ENCODE results near the gene MED13L.

The MED13L gene

DNA sequence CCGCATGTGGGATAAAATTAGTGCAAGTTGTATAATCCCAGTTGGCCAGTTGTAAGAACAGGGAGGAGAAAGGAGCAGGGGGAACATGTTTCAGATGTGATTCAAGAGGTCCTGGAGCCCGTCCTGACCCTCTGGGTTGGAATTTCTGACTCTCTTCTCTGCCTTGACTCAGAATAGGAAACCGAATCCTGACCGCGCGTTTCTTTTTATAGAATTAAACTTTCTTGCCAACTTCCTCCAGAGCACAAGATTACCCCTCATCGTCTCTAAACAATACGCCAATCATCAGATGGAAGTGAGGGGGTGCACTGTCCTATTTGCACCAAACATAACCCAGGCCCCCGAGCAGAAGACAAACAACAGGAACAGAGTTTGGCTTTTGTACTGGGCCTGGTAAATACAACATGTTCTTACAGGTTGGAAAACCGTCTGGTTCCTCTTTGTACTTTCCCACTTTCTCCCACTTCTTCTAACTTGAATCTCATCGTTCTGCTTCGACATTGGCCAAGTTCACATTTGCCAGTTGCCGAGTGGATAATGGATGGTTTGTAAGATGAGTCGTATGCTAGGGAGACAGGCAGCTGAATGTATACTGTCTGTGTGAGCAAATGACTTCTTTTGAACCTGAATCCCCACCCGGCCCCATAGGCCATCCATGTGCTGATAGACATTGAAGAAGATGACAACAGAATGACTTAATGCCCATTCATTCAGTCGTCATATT is 42.6 kb upstream of the MED13L start:
- TF ChIP-seq, protein P1, sequence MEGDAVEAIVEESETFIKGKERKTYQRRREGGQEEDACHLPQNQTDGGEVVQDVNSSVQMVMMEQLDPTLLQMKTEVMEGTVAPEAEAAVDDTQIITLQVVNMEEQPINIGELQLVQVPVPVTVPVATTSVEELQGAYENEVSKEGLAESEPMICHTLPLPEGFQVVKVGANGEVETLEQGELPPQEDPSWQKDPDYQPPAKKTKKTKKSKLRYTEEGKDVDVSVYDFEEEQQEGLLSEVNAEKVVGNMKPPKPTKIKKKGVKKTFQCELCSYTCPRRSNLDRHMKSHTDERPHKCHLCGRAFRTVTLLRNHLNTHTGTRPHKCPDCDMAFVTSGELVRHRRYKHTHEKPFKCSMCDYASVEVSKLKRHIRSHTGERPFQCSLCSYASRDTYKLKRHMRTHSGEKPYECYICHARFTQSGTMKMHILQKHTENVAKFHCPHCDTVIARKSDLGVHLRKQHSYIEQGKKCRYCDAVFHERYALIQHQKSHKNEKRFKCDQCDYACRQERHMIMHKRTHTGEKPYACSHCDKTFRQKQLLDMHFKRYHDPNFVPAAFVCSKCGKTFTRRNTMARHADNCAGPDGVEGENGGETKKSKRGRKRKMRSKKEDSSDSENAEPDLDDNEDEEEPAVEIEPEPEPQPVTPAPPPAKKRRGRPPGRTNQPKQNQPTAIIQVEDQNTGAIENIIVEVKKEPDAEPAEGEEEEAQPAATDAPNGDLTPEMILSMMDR (IDR thresholded peaks at IDR 0.05; ENCODE audit: low read depth, low read length, missing control alignments) = no peak
- H3K4me3 ChIP-seq (ENCODE audit: low read depth, low read length) = no peak overlapping the region
- DNase-seq (ENCODE audit: low read depth) = no peak

DNA sequence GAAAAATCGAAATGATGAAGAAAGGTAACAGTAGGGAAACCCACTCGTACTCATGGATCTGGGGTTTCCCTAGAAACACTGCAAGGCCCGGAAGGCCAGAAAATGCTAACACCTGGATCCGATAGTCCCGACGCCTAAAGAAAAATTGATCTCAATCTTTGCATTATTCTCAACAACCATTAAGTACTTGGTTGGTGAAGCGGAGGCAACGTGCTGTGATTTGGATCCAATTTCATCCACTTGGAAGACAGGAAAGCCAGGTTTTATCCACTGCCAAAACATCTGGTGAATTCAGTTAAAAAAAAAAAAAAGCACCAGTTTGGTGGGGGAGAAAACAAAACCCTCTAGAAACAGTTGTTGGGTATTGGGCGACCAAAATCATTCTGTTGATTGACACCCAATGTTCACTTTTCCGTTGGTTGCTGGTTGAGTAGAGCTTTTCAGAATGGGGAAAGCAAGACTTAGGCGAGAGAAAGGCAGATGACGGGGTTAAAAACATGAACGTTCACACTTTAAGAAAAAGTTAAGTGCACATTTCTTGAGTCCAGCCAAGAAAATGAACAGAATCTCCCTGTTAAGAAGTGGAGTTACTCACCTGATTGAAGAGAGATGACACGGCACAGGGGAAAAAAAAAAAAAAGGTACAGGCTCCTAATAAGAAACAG is 41.9 kb upstream of the MED13L start:
- DNase-seq (ENCODE audit: low read depth) = no peak
- TF ChIP-seq, protein P1 (IDR thresholded peaks at IDR 0.05; ENCODE audit: low read depth, low read length, missing control alignments) = no peak
- no peak overlapping the region for H3K4me3 ChIP-seq (ENCODE audit: low read depth, low read length)

DNA sequence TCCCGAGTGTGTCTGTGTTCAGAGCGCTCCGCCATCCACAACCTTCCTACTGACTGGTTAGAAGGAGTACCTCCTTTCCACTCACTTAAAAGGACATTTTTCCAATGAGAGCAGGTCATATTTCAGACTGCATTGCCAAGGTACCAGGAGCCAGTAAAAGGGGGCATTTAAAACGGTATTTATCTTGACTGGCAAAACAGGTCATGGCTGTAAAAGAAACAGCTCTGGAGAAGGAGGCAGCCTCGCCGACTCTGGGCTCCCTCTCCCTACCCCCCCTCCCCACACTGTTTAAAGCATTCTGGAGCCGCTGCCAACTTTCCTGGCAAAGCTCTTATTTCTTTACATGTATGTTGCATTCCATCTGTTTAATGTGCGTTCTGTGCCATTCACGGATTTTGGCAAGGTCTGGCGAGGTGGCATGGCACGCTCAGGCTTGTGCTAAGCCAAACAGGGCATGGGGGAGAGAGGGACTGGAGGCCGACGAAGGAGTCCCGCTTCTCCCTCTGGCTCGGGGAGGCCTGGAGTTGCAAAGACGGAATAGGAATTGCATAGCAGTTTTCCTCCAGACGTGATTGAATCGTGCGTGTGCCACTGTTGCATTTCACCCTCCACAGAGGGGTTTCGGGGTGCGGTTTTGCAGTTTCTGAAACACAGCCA is 41.2 kb upstream of the MED13L start:
- no peak overlapping the region for H3K4me3 ChIP-seq (ENCODE audit: low read depth, low read length)
- no peak for DNase-seq (ENCODE audit: low read depth)
- TF ChIP-seq, protein P1 (IDR thresholded peaks at IDR 0.05; ENCODE audit: low read depth, low read length, missing control alignments) = no peak

DNA sequence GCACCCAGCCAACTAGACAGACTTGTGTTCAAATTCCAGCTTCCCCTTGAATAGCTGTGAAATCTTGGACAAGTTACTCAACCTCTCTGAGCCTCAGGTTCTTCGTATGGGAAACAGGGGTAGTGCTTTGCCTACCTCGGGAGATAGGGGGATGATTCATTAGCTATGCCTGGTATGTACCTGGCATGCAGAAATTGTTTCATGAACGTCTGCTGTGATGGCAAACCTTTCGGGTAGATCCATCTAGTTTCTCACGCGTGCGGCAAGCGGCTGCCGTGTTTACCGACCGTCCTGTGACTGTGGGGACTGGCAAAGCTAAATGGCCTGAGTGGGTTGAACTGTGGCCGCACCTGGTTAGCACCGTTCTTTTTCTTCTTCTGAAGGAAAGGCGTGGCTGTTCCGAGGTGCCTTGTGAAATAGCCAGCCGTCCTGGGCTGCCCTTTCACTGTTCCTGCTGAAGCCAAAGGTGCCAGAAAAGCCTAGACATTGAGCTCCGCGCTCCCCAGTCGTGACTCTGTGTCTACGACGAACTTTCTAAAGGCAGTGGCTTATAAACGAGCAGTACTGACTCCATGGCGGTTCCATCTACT is 40.6 kb upstream of the MED13L start:
- no peak for DNase-seq (ENCODE audit: low read depth)
- no peak overlapping the region for H3K4me3 ChIP-seq (ENCODE audit: low read depth, low read length)
- TF ChIP-seq, protein P1 (IDR thresholded peaks at IDR 0.05; ENCODE audit: low read depth, low read length, missing control alignments) = no peak

DNA sequence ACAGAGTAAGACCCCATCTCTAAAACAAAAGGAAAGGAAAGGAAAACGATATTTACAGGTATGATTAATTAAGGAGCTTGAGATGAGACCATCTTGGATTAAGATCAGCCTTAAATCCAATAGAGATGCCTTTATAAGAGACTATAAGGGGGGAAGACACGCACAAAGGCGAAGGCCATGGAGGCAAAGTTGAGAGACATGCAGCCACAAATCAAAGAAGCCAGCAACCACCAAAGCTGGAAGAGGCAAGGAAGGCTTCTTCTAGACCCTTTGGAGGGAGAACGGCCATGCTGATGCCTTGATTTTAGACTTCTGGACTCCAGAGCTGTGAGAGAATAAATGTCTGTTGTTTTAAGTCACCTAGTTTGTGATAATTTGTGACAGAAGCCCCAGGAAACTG is 39.6 kb upstream of the MED13L start:
- DNase-seq (ENCODE audit: low read depth) = no peak
- TF ChIP-seq, protein P1 (IDR thresholded peaks at IDR 0.05; ENCODE audit: low read depth, low read length, missing control alignments) = no peak
- H3K4me3 ChIP-seq (ENCODE audit: low read depth, low read length) = no peak overlapping the region

DNA sequence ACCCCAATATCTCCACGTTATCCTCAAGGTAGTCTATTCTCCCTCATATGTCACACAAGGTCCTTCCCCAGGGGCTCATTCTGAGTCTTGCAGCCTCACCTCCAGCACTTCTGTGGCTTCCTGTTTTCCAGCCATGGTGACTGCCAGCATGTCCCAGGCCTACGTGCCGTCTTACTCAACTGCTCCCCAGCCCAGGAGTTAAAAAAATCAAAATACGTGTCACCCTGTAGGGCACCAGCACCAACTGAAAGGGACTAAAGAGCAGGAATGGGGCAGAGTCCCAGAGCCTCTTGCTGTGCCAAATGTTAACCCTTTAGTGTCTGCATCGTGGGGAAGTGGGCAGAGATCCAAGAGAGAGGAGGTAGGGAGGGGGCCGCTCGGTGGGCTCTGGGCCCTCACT is 37.0 kb upstream of the MED13L start:
- no peak for DNase-seq (ENCODE audit: low read depth)
- TF ChIP-seq, protein P1 (IDR thresholded peaks at IDR 0.05; ENCODE audit: low read depth, low read length, missing control alignments) = no peak
- H3K4me3 ChIP-seq (ENCODE audit: low read depth, low read length) = no peak overlapping the region

Data from GM12864 (cell line).